ENCODE data around the gene KCNJ4.

DNA sequence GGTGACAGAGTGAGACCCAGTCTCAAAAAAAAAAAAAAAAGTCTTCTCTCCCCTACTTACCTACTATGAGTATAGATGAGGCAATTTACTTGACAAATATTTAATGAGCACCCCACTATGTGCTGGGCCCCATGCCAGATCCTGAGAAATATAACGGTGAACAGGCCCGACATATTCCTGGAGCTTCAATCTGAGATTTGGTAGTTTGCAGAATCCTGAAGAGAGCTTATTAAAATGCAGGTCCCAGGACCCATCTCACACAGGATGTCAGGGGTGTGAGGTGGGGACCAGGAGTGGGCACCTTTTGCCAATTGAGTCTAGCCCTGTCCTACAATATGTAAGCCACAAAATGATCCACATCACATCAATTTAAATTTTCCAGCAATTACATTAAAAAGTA is 44.0 kb downstream of the KCNJ4 start:
- TF ChIP-seq, protein P1, sequence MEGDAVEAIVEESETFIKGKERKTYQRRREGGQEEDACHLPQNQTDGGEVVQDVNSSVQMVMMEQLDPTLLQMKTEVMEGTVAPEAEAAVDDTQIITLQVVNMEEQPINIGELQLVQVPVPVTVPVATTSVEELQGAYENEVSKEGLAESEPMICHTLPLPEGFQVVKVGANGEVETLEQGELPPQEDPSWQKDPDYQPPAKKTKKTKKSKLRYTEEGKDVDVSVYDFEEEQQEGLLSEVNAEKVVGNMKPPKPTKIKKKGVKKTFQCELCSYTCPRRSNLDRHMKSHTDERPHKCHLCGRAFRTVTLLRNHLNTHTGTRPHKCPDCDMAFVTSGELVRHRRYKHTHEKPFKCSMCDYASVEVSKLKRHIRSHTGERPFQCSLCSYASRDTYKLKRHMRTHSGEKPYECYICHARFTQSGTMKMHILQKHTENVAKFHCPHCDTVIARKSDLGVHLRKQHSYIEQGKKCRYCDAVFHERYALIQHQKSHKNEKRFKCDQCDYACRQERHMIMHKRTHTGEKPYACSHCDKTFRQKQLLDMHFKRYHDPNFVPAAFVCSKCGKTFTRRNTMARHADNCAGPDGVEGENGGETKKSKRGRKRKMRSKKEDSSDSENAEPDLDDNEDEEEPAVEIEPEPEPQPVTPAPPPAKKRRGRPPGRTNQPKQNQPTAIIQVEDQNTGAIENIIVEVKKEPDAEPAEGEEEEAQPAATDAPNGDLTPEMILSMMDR (IDR thresholded peaks at IDR 0.05; ENCODE audit: low read length) = no peak
- no peak for TF ChIP-seq EZH2phosphoT487 (IDR thresholded peaks at IDR 0.05; ENCODE audit: low read length)
- no peak for TF ChIP-seq EZH2 (optimal IDR thresholded peaks at IDR 0.05; ENCODE audit: low read depth, low read length)

Measured in MM.1S (cell line).